HG03139 (cell line): Measurements from ENCODE around the gene SHQ1.

Source experiments
- ATAC-seq: cut with Tn5 transposase; IDR thresholded peaks from one replicate; pipeline ENCODE4 v1.9.1; 2021; ENCODE audit not compliant: unreplicated experiment

SHQ1 gene

GRCh38 chr3:72855001-72855400 lies 6.8 kb upstream of the SHQ1 start:
- no peak for ATAC-seq

DNA sequence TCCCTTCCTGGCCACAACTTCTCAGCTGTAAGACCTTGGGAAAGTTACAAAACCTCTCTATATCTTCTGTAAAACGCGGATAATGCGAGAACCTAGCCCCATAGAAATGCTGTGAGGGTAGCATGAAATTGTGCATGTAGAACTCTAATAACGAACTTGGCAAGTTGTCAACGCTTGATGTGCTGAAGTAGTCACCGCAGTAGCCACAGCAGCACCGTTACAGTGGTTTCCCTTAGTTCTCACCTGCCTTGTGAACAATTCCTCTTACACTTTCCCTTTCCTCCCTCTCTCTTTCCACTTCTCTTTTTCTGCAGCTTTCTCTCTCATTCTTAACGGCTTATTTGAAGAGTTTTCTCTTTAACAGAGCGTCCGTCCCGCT lies 447 bp upstream of the SHQ1 start:
- peak; percentile 29 for ATAC-seq

DNA sequence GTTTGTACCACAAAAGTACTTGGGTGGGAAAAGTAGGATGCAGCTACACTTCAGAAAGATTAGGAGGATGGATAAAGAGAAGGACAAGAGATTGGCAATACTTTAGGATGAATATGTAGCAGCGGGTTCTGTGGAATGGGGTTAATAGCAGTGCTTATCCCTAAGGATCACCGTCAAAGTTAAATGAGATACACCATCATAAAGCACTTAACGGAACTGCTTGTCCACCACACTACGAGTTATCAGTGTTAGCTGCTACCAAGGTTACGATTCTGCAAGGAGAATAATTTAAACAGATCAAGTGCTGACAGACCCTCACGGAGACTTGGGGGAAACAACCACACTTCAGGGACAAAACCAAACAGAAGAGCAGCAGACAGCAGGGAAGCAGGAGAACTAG lies 963 bp downstream of the SHQ1 start:
- no peak for ATAC-seq

DNA sequence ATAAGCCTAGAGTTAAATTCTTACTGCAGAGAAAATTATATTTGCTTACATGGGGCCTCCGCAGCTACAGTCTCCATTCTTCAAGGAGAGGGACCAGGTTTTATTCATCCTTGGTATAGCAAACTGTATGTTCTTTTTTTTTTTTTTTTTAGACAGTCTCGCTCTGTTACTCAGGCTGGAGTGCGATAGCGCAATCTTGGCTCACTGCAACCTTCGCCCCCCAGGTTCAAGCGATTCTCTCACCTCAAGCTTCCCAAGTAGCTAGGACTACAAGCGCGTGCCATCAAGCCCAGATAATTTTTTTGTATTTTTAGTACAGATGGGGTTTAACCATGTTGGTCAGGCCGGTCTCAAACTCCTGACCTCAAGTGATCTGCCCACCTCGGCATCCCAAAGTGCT lies 2.1 kb downstream of the SHQ1 start:
- ATAC-seq, result no peak

- ATAC-seq, result no peak
These were observed 3.7 kb downstream of the SHQ1 start for GRCh38 chr3:72844436-72844993.

- no peak for ATAC-seq
These were observed 9.2 kb downstream of the SHQ1 start for GRCh38 chr3:72839057-72839456.

GRCh38 chr3:72836923-72837322 lies 11.3 kb downstream of the SHQ1 start:
- no peak for ATAC-seq

DNA sequence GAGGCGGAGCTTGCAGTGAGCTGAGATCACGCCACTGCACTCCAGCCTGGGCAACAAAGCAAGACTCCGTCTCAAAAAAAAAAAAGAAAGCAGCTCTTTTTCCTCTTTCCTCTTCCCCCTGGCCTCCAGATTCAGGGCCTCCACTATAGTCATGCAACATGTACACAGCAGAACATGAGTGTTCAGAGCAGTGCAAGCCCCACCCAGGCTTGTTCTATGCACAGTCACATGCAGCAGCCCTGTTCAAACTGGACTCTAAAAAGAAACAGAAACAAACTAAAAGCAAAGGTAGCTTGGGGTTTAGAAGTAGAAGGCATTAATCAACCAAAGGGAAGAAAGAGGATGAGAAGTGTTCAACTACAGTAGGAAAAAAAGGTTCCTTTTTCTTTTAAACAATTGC lies 11.8 kb downstream of the SHQ1 start:
- no peak for ATAC-seq

- no peak for ATAC-seq
These were observed 17.6 kb downstream of the SHQ1 start for GRCh38 chr3:72830452-72831223.

GRCh38 chr3:72829701-72830100 lies 18.5 kb downstream of the SHQ1 start:
- ATAC-seq, result no peak

GRCh38 chr3:72821161-72821781 lies 27.0 kb downstream of the SHQ1 start:
- no peak for ATAC-seq

DNA sequence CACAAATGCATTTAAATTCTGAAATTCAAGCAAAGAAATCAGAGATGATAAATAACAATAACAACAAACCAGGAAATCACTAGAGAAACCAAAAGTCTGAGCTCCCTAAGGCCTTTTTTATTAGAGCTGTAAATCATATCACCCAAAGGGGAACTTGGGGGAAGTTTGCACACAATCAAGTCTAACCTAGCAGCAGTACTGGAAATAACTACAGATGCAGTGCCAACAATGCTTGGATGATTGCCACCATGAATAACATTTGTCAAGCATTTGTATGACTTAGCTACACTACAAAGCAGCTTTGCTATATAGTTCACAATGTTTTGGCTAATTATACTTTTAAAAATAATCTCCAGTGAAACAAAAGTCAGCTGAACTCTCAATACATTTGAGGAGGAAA lies 27.8 kb downstream of the SHQ1 start:
- ATAC-seq, result no peak

DNA sequence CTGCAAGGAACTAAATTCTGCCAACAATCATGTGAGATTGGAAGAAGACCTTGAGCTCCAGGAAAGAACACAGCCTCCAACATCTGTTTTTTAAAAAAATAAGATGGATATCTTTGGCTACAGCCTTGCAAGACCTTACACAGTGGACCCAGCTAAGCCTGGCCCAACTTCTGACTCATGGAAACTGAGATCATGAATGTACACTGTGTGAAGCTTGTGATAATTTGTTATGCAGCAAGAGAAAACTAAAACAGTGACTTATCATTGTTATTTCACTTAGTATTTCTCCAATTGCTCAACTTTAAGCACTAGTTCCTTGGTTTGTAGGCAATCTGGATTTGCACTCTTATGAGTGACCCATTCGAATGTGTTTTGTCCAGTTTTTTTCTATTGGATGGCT lies 29.3 kb downstream of the SHQ1 start:
- no peak for ATAC-seq

DNA sequence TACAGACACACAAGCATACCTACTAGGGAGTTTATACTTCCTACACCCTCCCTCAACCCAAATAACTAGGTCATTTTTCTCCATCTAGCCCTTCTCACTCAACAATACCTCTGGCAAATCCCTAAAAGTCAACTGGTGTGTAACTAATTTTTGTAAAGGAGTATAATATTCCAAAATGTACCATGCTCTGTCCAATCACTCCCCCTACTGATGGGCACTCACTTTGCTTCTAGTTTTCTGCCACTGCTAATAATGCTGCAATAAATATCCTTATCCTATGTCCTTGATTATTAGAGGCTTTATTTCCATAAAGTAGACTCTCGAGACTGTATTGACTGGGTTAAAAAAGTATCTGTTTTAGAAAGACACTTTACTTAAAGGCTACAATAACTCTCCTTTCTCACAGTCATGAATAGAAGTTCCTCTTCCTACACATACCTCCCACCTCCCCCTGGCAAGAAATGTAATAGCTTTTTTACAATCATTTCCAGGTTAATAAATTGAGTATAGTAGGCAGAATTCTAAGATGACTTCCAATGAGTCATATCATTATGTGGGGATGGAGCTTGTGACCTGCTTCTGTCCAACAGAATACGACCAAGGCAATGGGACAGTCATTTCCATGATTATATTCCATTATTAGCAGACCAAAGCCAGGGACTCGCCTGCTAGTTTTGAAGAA lies 30.0 kb downstream of the SHQ1 start:
- ATAC-seq, result no peak

GRCh38 chr3:72816862-72817355 lies 31.3 kb downstream of the SHQ1 start:
- ATAC-seq, result peak; percentile 40

DNA sequence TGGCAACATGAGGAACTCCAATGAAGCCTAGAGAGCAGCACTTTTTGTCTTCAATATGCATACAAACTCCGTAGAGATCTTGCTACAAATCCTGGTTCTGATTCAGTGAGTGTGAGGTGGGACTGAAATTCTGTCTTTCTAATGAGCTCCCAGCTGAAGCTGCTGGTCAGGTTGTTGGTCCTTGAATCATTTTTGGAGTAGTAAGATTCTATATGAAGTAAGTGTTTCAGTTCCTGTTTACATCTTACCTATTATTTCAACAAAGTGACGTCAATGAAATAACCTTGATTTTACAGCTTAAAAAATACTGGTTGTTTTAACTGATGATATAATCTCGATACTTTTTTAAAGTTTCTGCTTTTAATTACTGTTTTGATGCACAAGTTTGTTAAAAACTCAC lies 33.9 kb downstream of the SHQ1 start:
- no peak for ATAC-seq

DNA sequence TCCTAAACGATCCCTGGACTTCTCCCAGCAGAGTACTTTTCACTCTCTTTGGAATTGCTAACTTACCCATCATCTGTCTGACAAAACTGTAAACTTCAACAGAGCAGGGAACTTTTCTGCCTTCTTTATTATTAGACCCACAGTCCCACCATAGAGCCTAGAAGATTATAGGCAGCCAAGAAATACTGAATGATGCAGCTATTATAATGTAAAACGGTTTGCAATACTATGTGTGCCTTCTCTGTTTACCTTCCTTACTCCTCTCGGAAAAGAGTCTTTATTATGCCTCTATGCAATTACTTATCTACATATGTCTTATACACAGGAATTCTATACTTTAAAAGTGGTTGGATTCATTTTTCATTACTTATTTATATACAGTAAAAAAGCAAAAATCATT lies 36.0 kb downstream of the SHQ1 start:
- no peak for ATAC-seq

GRCh38 chr3:72811571-72811970 lies 36.7 kb downstream of the SHQ1 start:
- ATAC-seq, result no peak

DNA sequence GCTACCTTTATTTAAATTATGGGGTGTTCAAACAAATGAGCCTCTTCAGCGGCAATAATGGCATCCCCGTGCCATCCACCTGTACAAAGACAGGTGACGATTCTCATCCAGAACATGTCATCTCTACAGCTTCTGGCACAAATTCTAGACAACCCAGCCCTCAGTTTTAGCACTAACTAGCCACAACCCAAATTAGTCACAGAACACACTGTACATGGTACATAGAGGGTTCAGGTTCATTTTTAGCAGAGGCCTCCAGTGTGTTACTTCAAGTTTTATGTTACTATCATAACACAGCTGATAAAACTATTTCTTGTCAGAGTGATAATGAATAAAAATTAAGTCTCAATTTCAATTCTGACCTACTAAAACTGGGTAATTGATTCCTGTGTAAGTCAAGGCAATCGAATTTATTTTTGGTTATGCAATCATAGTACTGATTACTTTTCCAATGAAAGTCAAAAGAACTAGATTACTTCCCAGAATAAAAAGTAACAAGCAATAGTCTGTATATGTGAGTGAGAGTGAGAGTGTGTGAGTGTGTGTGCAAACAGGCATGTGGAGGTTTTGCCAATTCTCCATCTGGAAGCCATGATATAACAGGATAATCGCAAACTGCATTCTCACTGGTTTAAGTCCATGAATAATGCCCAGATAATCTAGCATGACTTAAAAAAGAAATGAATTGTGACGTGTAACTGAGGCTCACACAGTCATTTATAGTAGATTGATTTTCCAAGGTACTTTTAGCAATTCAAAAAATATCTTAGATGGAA lies 37.4 kb downstream of the SHQ1 start:
- ATAC-seq, result no peak

GRCh38 chr3:72810063-72810462 lies 38.2 kb downstream of the SHQ1 start:
- ATAC-seq, result no peak

DNA sequence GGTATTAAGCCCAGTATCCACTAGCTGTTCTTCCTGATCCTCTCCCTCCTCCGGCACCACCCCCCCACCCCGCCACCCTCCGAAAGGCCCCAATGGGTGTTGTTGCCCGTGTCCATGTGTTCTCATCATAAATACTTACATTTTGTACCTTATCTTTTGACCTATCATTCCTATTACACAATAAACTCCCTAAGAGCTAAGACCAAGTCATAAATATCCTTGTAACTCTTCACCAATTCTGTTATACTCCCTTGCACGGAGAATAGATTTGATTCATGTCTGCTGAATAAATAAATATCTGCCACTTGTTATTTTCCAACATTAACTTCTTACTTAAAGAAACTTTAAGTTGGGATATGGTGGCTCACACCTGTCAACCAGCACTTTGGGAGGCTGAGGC lies 43.9 kb downstream of the SHQ1 start:
- ATAC-seq, result no peak
